ENCODE results near the gene TFF2.

The TFF2 gene

DNA sequence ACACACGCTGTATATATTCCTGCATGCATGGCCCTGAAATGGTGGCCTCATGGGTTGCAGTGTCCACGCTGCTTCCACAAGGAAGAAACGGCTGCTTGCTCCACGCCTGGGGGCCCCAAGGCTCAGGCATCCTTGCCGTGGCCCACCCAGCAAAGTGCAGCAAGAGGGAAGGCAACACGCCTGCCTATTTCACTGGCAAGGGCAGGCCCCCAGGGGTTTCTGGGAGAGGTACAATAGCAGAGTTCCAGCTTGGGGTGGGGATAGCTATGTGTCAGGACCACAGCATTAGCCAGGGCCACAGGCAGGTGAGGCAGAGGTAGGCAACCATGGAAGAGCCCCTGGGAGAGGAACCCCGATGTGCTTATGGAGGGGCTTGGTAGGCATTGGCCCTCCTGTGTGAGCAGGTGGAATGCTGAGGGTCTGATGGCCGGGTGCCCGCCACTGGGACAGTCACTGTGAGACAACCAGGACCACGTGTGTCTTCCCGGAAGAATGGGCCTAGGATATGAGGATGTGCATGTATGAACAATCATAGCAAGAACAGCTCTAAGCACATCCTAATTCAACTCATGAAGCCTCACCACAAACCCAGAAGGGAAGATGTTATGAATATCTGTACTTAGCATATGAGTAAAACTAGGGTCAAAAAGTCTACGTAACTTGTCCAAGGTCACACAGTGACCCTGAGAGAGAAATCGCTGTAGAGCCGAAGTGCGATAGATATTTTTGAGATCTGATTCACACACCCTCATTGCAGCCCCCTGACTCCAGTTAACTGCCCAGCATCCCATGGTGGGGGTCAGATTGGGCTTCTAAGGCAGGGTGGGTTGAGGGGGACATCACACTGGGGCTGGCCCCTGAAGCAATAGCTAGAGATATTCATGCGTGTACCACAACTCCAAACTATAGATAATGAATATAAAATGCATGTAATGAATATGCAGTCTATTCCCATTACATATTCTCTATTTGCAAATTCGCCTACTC is 11.8 kb downstream of the TFF2 start:
- DNase-seq (ENCODE audit: low spot score): no peak
- TF ChIP-seq CTCF (IDR thresholded peaks at IDR 0.05; ENCODE audit: extremely low read depth, insufficient read depth, missing control alignments): no peak
- in situ Hi-C loops (cut with MboI; ENCODE audit: low pct_unique_long_range_greater_than_20kb, low sequenced_read_pairs, unreplicated experiment): loop anchor here (25.0 kb wide), 1 partner anchor 473 kb away; no protein-coding TSS in a partner anchor

DNA sequence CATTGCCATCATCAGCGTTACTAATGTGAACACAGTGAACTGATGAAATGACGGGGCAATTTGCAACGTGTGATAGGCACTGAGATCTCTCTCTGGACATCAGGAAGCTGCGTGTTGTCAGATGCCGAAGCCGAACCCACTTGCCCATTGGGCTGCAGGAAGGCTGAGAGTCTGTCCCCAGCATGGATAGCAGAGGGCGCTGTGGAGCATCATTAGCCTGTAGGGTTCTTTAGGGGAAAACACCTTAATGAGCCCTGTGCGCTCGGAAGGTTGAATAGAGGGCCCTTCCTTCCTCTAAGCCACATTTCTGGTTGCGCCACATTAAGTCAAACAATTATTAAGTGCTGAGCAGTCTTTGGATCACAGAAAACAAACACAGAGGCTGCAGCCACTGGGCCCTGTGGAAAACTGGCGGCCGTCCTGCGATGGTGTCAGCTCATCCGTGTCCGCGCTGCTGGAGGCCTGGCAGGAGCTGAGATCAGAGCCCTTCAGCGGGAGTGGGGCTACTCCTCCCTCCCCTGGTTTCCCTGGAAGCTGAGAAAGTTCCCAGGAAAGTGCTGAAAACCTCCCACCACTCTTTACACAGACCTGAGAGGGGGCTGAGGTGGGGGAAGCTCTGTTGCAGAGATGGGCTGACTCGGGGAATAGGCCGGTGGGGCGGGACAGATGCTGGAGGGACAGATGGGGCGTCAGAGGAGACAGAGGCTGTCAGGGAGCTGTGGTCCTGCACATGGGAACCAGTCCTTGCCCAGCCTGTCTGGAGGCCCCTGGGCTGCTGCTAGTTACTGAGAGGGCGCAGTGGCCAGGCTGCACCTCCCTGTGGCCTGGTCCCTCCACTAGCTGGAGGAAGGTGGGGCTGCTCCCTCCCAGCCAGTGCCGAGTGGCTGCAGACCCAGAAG is 12.7 kb downstream of the TFF2 start:
- in situ Hi-C loops (cut with MboI; ENCODE audit: low pct_unique_long_range_greater_than_20kb, low sequenced_read_pairs, unreplicated experiment): loop anchor here (25.0 kb wide), 1 partner anchor 474 kb away; no protein-coding TSS in a partner anchor
- peak; percentile 68 for DNase-seq (ENCODE audit: low spot score)
- TF ChIP-seq CTCF (IDR thresholded peaks at IDR 0.05; ENCODE audit: extremely low read depth, insufficient read depth, missing control alignments): peak; percentile 83

GRCh38 chr21:42337276-42337675 is 13.5 kb downstream of the TFF2 start:
- no peak for TF ChIP-seq CTCF (IDR thresholded peaks at IDR 0.05; ENCODE audit: extremely low read depth, insufficient read depth, missing control alignments)
- in situ Hi-C loops (cut with MboI; ENCODE audit: low pct_unique_long_range_greater_than_20kb, low sequenced_read_pairs, unreplicated experiment): loop anchor here (25.0 kb wide), 1 partner anchor 475 kb away; no protein-coding TSS in a partner anchor
- no peak for DNase-seq (ENCODE audit: low spot score)

- TF ChIP-seq CTCF (IDR thresholded peaks at IDR 0.05; ENCODE audit: extremely low read depth, insufficient read depth, missing control alignments): no peak
- no peak for DNase-seq (ENCODE audit: low spot score)
- in situ Hi-C loops (cut with MboI; ENCODE audit: low pct_unique_long_range_greater_than_20kb, low sequenced_read_pairs, unreplicated experiment): loop anchor here (25.0 kb wide), 1 partner anchor 476 kb away; no protein-coding TSS in a partner anchor
These were observed 14.7 kb downstream of the TFF2 start for GRCh38 chr21:42336054-42336453.

DNA sequence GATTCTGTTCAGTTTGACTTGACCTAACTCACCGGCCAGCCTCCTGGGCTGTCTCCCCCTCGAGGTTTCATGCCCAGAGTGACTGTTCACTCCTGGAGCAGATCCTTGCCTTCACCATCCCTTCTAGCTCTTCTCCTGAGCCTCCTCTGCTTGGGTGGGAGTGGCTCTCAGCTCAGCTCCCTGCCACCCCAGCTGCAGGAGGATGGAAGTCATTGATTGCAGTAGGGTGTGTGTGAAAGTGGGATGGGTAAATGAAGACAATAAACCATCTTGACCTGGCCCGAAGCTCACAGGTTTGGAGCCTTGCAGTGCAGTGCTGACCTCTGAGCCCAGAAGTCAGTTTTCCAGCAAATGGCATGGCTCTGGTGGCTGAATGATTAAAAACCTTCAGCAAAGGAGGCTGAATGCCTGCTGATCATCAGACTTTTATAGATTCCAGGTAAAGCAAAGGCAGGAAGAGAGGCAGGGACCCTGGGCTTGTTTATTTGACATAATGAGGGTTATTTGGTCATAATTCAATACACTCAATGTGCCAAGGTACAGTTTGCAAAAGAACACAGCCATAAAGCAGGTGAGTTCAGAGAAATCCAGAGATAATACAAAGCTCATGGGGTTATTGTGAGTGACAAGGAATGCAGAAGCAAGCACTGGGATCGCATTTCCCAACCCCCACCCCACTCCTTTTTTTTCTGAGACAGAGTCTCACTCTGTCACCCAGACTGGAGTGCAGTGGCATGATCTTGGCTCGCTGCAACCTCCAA is 18.1 kb downstream of the TFF2 start:
- TF ChIP-seq CTCF (IDR thresholded peaks at IDR 0.05; ENCODE audit: extremely low read depth, insufficient read depth, missing control alignments): no peak
- no peak for DNase-seq (ENCODE audit: low spot score)
- in situ Hi-C loops (cut with MboI; ENCODE audit: low pct_unique_long_range_greater_than_20kb, low sequenced_read_pairs, unreplicated experiment): loop anchor here (25.0 kb wide), 1 partner anchor 480 kb away; no protein-coding TSS in a partner anchor
